KMS-11 (cell line): ENCODE measurements around the gene FBXO44.

Source experiments
- H2AFZ ChIP-seq: fragments of 200-600 bp; sonication (generic); 2 replicates; pipeline ENCODE4 v1.6.1; 2016; ENCODE audit warnings: antibody characterized with exemption, mixed run types, low read depth
- H3K27ac ChIP-seq: fragments of 200-600 bp; sonication (generic); 2 replicates; pipeline ENCODE4 v1.6.1; 2016; ENCODE audit warnings: mild to moderate bottlenecking, mixed run types
- H3K27me3 ChIP-seq: fragments of 200-600 bp; sonication (generic); 2 replicates; pipeline ENCODE4 v1.6.1; 2017; ENCODE audit warnings: mild to moderate bottlenecking, low read depth, mixed run types, moderate library complexity; ENCODE audit not compliant: insufficient read depth
- H3K36me3 ChIP-seq: fragments of 200-600 bp; sonication (generic); 2 replicates; pipeline ENCODE4 v1.6.1; 2017; ENCODE audit warnings: mild to moderate bottlenecking, mixed run types; ENCODE audit not compliant: insufficient read depth
- H3K4me1 ChIP-seq: fragments of 200-600 bp; sonication (generic); 2 replicates; pipeline ENCODE4 v1.6.1; 2016; ENCODE audit warnings: mild to moderate bottlenecking, low read depth, mixed run types; ENCODE audit not compliant: poor library complexity, severe bottlenecking
- H3K4me2 ChIP-seq: fragments of 200-600 bp; sonication (generic); 2 replicates; pipeline ENCODE4 v1.7.0; 2016; ENCODE audit warnings: mild to moderate bottlenecking, mixed run types
- H3K4me3 ChIP-seq: fragments of 200-600 bp; sonication (generic); IDR thresholded peaks from 2 replicates; pipeline ENCODE4 v1.6.1; 2017; ENCODE audit warnings: low read depth, low read length, mixed read lengths; ENCODE audit not compliant: insufficient read depth
- H3K79me2 ChIP-seq: fragments of 200-600 bp; sonication (generic); 2 replicates; pipeline ENCODE4 v1.6.1; 2016; ENCODE audit warnings: low read depth, mixed run types; ENCODE audit not compliant: insufficient read depth
- H3K9ac ChIP-seq: fragments of 200-600 bp; sonication (generic); 2 replicates; pipeline ENCODE4 v1.6.1; 2016; ENCODE audit warnings: mild to moderate bottlenecking, mixed run types
- H4K20me1 ChIP-seq: fragments of 200-600 bp; sonication (generic); 2 replicates; pipeline ENCODE4 v1.6.1; 2016; ENCODE audit warnings: mild to moderate bottlenecking, mixed run types; ENCODE audit not compliant: insufficient read depth
- TF ChIP-seq, protein P1 (sequence below): fragments of 200-600 bp; sonication (generic); conservative IDR thresholded peaks from 2 replicates; pipeline ENCODE4 v1.6.1; 2017; ENCODE audit warnings: low read depth, mild to moderate bottlenecking, antibody characterized with exemption, low read length, moderate library complexity, mixed read lengths

FBXO44 gene

GRCh38 chr1:11708554-11709350 lies 54.1 kb downstream of the FBXO44 start:
- Histone ChIP-seq H3K27ac (no peak overlapping the region), H3K36me3 (no peaks in the 10 kb centered on the region), H3K4me2 (no peak overlapping the region), H3K4me1 (no peaks in the 10 kb centered on the region), H2AFZ (no peak overlapping the region), H3K27me3 (peaks cover 78% of the 10 kb centered on the region), H3K9ac (no peak overlapping the region), H3K79me2 (no peaks in the 10 kb centered on the region), H4K20me1 (no peaks in the 10 kb centered on the region), H3K4me3 (no peak overlapping the region)
- TF ChIP-seq, protein P1, sequence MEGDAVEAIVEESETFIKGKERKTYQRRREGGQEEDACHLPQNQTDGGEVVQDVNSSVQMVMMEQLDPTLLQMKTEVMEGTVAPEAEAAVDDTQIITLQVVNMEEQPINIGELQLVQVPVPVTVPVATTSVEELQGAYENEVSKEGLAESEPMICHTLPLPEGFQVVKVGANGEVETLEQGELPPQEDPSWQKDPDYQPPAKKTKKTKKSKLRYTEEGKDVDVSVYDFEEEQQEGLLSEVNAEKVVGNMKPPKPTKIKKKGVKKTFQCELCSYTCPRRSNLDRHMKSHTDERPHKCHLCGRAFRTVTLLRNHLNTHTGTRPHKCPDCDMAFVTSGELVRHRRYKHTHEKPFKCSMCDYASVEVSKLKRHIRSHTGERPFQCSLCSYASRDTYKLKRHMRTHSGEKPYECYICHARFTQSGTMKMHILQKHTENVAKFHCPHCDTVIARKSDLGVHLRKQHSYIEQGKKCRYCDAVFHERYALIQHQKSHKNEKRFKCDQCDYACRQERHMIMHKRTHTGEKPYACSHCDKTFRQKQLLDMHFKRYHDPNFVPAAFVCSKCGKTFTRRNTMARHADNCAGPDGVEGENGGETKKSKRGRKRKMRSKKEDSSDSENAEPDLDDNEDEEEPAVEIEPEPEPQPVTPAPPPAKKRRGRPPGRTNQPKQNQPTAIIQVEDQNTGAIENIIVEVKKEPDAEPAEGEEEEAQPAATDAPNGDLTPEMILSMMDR: no peak

DNA sequence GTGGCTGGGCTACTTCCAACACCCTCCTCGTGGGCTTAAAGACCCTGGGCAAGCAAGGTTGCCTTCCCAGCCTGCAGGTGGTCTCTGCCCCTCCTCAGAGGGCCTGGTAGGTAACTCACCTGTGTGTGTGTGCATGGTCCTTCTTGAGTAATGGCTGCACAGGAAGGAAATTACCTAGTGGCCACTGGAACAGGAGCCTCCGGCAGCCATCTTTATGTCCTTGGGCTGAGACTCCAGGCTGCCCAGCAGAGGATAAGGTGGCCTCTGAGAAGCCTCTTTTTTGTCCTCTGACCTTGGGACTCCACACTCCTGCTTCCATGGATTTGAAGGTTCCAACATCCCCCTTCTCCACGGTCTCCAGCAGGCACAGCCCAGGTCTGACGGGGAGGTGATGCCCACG lies 56.8 kb downstream of the FBXO44 start:
- H4K20me1 ChIP-seq: no peaks in the 10 kb centered on the region
- no peak overlapping the region for H3K27ac ChIP-seq
- H3K79me2 ChIP-seq: no peaks in the 10 kb centered on the region
- no peak overlapping the region for H3K4me3 ChIP-seq
- TF ChIP-seq, protein P1: no peak
- no peak overlapping the region for H3K9ac ChIP-seq
- H3K4me2 ChIP-seq: no peak overlapping the region
- no peaks in the 10 kb centered on the region for H3K36me3 ChIP-seq
- no peaks in the 10 kb centered on the region for H3K4me1 ChIP-seq
- peaks cover 80% of the 10 kb centered on the region for H3K27me3 ChIP-seq
- H2AFZ ChIP-seq: no peak overlapping the region

GRCh38 chr1:11712285-11712684 lies 57.6 kb downstream of the FBXO44 start:
- no peak overlapping the region for H3K9ac ChIP-seq
- H3K27me3 ChIP-seq: peaks cover 84% of the 10 kb centered on the region
- H3K36me3 ChIP-seq: no peaks in the 10 kb centered on the region
- H3K27ac ChIP-seq: no peak overlapping the region
- H4K20me1 ChIP-seq: no peaks in the 10 kb centered on the region
- no peaks in the 10 kb centered on the region for H3K79me2 ChIP-seq
- TF ChIP-seq, protein P1: no peak
- no peak overlapping the region for H3K4me2 ChIP-seq
- no peak overlapping the region for H2AFZ ChIP-seq
- no peak overlapping the region for H3K4me3 ChIP-seq
- no peaks in the 10 kb centered on the region for H3K4me1 ChIP-seq
